PC-3 (cell line): ENCODE results near the gene HS2ST1.

ENCODE experiments used
- EZH2phosphoT487 ChIP-seq: fragments of 300-600 bp; sonication (generic); IDR thresholded peaks from 2 replicates; pipeline ENCODE4 v1.6.1; 2018; ENCODE audit warnings: mild to moderate bottlenecking, antibody characterized with exemption, low read length, borderline replicate concordance
- TF ChIP-seq, protein P1 (sequence below): fragments of 300-600 bp; sonication (generic); conservative IDR thresholded peaks from 2 replicates; pipeline ENCODE4 v1.5.1; 2017; ENCODE audit warnings: antibody characterized with exemption, low read depth, mild to moderate bottlenecking, low read length

DNA sequence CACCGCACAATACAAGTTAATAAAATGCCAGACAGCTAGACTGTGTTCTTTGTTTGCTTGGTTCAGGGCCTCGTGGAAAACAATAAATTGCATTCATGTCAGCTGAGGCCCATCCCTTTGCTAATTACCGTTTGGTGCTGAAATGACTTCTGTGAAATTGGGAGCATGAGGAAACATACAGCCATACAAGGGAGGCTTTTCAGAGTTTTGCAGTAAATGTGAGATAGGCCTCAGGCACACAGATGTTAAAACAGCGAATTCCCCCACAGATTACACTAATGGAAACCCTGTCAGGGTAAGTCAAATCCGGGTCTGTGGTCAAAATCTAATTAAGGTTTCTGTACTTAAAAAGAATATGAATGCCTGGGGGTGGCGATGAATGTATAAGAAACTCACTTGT, 240.7 kb downstream of the HS2ST1 start:
- TF ChIP-seq EZH2phosphoT487: no peak
- TF ChIP-seq, protein P1, sequence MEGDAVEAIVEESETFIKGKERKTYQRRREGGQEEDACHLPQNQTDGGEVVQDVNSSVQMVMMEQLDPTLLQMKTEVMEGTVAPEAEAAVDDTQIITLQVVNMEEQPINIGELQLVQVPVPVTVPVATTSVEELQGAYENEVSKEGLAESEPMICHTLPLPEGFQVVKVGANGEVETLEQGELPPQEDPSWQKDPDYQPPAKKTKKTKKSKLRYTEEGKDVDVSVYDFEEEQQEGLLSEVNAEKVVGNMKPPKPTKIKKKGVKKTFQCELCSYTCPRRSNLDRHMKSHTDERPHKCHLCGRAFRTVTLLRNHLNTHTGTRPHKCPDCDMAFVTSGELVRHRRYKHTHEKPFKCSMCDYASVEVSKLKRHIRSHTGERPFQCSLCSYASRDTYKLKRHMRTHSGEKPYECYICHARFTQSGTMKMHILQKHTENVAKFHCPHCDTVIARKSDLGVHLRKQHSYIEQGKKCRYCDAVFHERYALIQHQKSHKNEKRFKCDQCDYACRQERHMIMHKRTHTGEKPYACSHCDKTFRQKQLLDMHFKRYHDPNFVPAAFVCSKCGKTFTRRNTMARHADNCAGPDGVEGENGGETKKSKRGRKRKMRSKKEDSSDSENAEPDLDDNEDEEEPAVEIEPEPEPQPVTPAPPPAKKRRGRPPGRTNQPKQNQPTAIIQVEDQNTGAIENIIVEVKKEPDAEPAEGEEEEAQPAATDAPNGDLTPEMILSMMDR: no peak
